ENCODE results near the gene NECTIN1.

DNA sequence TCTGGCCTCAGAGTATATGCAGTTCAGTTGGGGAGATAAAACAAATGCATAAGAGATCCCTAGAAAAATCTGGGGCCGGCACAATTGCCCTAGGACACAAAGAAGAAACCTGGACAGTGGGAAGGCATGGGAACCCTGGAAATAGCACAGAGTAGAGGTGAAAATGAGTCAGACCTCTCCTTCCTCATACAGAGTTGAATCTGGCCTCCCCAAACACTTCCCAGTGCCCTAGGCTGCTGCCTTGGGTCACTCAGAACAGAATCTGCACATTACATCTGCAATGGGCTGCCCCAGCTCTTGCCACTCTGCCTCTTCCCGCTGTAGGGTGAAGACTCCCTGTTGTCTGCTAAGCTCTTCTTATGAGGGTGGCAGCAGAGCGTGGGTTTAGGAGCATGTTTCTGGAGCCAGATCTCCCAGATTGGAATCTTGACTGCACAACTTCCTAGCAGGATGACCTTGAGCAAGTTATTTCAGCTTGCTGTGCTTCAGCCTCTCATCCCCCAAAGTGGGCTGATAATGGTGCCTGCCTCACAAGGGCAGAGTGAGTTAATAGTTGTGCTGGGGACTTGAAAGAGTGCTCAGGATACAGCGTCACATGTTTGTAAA is 47.1 kb upstream of the NECTIN1 start:
- TF ChIP-seq, protein P1, sequence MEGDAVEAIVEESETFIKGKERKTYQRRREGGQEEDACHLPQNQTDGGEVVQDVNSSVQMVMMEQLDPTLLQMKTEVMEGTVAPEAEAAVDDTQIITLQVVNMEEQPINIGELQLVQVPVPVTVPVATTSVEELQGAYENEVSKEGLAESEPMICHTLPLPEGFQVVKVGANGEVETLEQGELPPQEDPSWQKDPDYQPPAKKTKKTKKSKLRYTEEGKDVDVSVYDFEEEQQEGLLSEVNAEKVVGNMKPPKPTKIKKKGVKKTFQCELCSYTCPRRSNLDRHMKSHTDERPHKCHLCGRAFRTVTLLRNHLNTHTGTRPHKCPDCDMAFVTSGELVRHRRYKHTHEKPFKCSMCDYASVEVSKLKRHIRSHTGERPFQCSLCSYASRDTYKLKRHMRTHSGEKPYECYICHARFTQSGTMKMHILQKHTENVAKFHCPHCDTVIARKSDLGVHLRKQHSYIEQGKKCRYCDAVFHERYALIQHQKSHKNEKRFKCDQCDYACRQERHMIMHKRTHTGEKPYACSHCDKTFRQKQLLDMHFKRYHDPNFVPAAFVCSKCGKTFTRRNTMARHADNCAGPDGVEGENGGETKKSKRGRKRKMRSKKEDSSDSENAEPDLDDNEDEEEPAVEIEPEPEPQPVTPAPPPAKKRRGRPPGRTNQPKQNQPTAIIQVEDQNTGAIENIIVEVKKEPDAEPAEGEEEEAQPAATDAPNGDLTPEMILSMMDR (conservative IDR thresholded peaks at IDR 0.05; ENCODE audit: low read length): no peak
- TF ChIP-seq EZH2phosphoT487 (IDR thresholded peaks at IDR 0.05; ENCODE audit: borderline replicate concordance, low read depth, low read length): no peak

Data from OCI-LY7 (cell line).